Neural progenitor cell (in vitro differentiated cells): ENCODE measurements around the gene COG8. TPM values are rescaled to one million over a fixed set of nuclear protein-coding genes. Genes with fewer than 3 reads are reported as not detected.

Experiments
- DNase-seq: peaks from one replicate; pipeline ENCODE4 v3.0.0-alpha.2; 2016; ENCODE audit warnings: low spot score
- H2AFZ ChIP-seq: fragments of 200-600 bp; sonication (generic); replicated peaks from 2 replicates; pipeline ENCODE4 v1.6.1; 2016; ENCODE audit warnings: antibody characterized with exemption
- H3F3A ChIP-seq: fragments of 200-600 bp; sonication (generic); 2 replicates; pipeline ENCODE4 v1.6.1; 2016; ENCODE audit warnings: antibody characterized with exemption, low read depth
- H3K27ac ChIP-seq: fragments of 200-600 bp; sonication (generic); 2 replicates; pipeline ENCODE4 v1.5.1; 2016; ENCODE audit warnings: mild to moderate bottlenecking
- H3K27me3 ChIP-seq: fragments of 200-600 bp; sonication (generic); 2 replicates; pipeline ENCODE4 v1.6.1; 2016; ENCODE audit warnings: mild to moderate bottlenecking, moderate library complexity
- H3K36me3 ChIP-seq: fragments of 200-600 bp; sonication (generic); 2 replicates; pipeline ENCODE4 v1.5.1; 2016
- H3K4me1 ChIP-seq: fragments of 200-600 bp; sonication (generic); 2 replicates; pipeline ENCODE4 v1.6.1; 2016; ENCODE audit warnings: mixed run types
- H3K4me2 ChIP-seq: fragments of 200-600 bp; sonication (generic); 2 replicates; pipeline ENCODE4 v1.6.1; 2016
- H3K4me3 ChIP-seq: fragments of 200-600 bp; sonication (generic); 2 replicates; pipeline ENCODE4 v1.5.1; 2016
- H3K79me2 ChIP-seq: fragments of 200-600 bp; sonication (generic); 2 replicates; pipeline ENCODE4 v1.6.1; 2016; ENCODE audit warnings: low read depth
- H3K9ac ChIP-seq: fragments of 200-600 bp; sonication (generic); 2 replicates; pipeline ENCODE4 v1.6.1; 2016
- H3K9me3 ChIP-seq: fragments of 200-600 bp; sonication (generic); 2 replicates; pipeline ENCODE4 v1.5.1; 2016; ENCODE audit warnings: low read depth
- H4K20me1 ChIP-seq: fragments of 200-600 bp; sonication (generic); 2 replicates; pipeline ENCODE4 v1.6.1; 2016; ENCODE audit warnings: low read depth
- H3K27ac Mint-ChIP-seq: 3 replicates; pipeline ENCODE4 v1.8.0; 2021; ENCODE audit warnings: mixed read lengths
- H3K27me3 Mint-ChIP-seq: 2 replicates; pipeline ENCODE4 v1.8.0; 2022; ENCODE audit warnings: low read depth, mild to moderate bottlenecking, inconsistent platforms, moderate library complexity, mixed read lengths; ENCODE audit not compliant: insufficient read depth
- H3K36me3 Mint-ChIP-seq: 3 replicates; pipeline ENCODE4 v1.8.0; 2021; ENCODE audit warnings: mixed read lengths
- H3K4me1 Mint-ChIP-seq: 3 replicates; pipeline ENCODE4 v1.8.0; 2021; ENCODE audit warnings: mixed read lengths
- H3K4me3 Mint-ChIP-seq: 3 replicates; pipeline ENCODE4 v1.8.0; 2021; ENCODE audit warnings: mild to moderate bottlenecking, moderate library complexity, mixed read lengths
- H3K9me3 Mint-ChIP-seq: 3 replicates; pipeline ENCODE4 v1.8.0; 2020; ENCODE audit warnings: mixed read lengths
- CTCF ChIP-seq: fragments of 200-600 bp; sonication (generic); IDR thresholded peaks from 2 replicates; pipeline ENCODE4 v1.5.1; 2017; ENCODE audit warnings: antibody characterized with exemption, mild to moderate bottlenecking
- EZH2 ChIP-seq: fragments of 200-600 bp; sonication (generic); IDR thresholded peaks from 2 replicates; pipeline ENCODE4 v1.6.1; 2017; ENCODE audit warnings: antibody characterized with exemption, mild to moderate bottlenecking, moderate library complexity
- EZH2phosphoT487 ChIP-seq: fragments of 200-600 bp; sonication (generic); IDR thresholded peaks from 2 replicates; pipeline ENCODE4 v1.6.1; 2017; ENCODE audit warnings: antibody characterized with exemption
- total RNA-seq: library from RNA; depleted of rRNA; stranded (reverse); fragments of >200 nt; gene quantifications from 2 replicates; pipeline ENCODE4 v1.2.3, GENCODE V29; 2015; ENCODE audit warnings: low replicate concordance

Gene COG8
- total RNA-seq, 1 donor from 2014 or later = 30.3 TPM

GRCh38 chr16:69322343-69322742 is 17.0 kb downstream of the COG8 start:
- H3K27me3 Mint-ChIP-seq = peaks cover 3% of the 10 kb centered on the region
- peaks cover 68% of the 10 kb centered on the region for H4K20me1 ChIP-seq
- TF ChIP-seq EZH2phosphoT487 (no peak), CTCF (no peak), EZH2 (no peak)
- H3K9me3 Mint-ChIP-seq = no peaks in the 10 kb centered on the region
- H3K36me3 Mint-ChIP-seq = peaks cover 30% of the 10 kb centered on the region
- H3K4me1 ChIP-seq = no peaks in the 10 kb centered on the region
- H3K36me3 ChIP-seq = no peaks in the 10 kb centered on the region
- H3K4me2 ChIP-seq = no peak overlapping the region
- H3K4me1 Mint-ChIP-seq = no peaks in the 10 kb centered on the region
- no peak for DNase-seq
- H3K27ac Mint-ChIP-seq = no peak overlapping the region
- H3F3A ChIP-seq = peaks cover 7% of the 10 kb centered on the region
- no peak overlapping the region for H3K4me3 Mint-ChIP-seq
- H3K9me3 ChIP-seq = no peaks in the 10 kb centered on the region
- no peak overlapping the region for H3K27ac ChIP-seq
- no peaks in the 10 kb centered on the region for H3K27me3 ChIP-seq
- peaks cover 51% of the 10 kb centered on the region for H3K79me2 ChIP-seq
- no peak overlapping the region for H2AFZ ChIP-seq
- no peak overlapping the region for H3K4me3 ChIP-seq
- no peak overlapping the region for H3K9ac ChIP-seq

- Mint-ChIP-seq H3K9me3 (no peaks in the 10 kb centered on the region), H3K27me3 (peaks cover 3% of the 10 kb centered on the region), H3K36me3 (peaks cover 32% of the 10 kb centered on the region), H3K27ac (no peak overlapping the region), H3K4me1 (no peaks in the 10 kb centered on the region), H3K4me3 (no peak overlapping the region)
- no peak overlapping the region for H3K27ac ChIP-seq
- peaks cover 55% of the 10 kb centered on the region for H4K20me1 ChIP-seq
- H3K4me3 ChIP-seq = no peak overlapping the region
- H3F3A ChIP-seq = peaks cover 4% of the 10 kb centered on the region
- no peak overlapping the region for H2AFZ ChIP-seq
- no peaks in the 10 kb centered on the region for H3K27me3 ChIP-seq
- no peak overlapping the region for H3K9ac ChIP-seq
- peaks cover 38% of the 10 kb centered on the region for H3K79me2 ChIP-seq
- TF ChIP-seq EZH2 (no peak), EZH2phosphoT487 (no peak), CTCF (no peak)
- H3K4me1 ChIP-seq = no peaks in the 10 kb centered on the region
- H3K36me3 ChIP-seq = no peaks in the 10 kb centered on the region
- no peak overlapping the region for H3K4me2 ChIP-seq
- H3K9me3 ChIP-seq = no peaks in the 10 kb centered on the region
- no peak for DNase-seq
Measured at GRCh38 chr16:69321080-69321479, 18.3 kb downstream of the COG8 start.

- H3K9ac ChIP-seq = no peak overlapping the region
- H3K36me3 ChIP-seq = no peaks in the 10 kb centered on the region
- peaks cover 34% of the 10 kb centered on the region for H3K79me2 ChIP-seq
- peaks cover 3% of the 10 kb centered on the region for H3F3A ChIP-seq
- peaks cover 3% of the 10 kb centered on the region for H3K27me3 Mint-ChIP-seq
- TF ChIP-seq EZH2 (no peak), EZH2phosphoT487 (no peak), CTCF (no peak)
- no peaks in the 10 kb centered on the region for H3K9me3 ChIP-seq
- no peak overlapping the region for H3K4me2 ChIP-seq
- H3K27me3 ChIP-seq = no peaks in the 10 kb centered on the region
- H3K9me3 Mint-ChIP-seq = no peaks in the 10 kb centered on the region
- H3K4me3 ChIP-seq = no peak overlapping the region
- no peak for DNase-seq
- H3K4me1 Mint-ChIP-seq = no peaks in the 10 kb centered on the region
- peaks cover 31% of the 10 kb centered on the region for H3K36me3 Mint-ChIP-seq
- no peak overlapping the region for H3K4me3 Mint-ChIP-seq
- no peak overlapping the region for H3K27ac Mint-ChIP-seq
- H3K27ac ChIP-seq = no peak overlapping the region
- H2AFZ ChIP-seq = no peak overlapping the region
- H3K4me1 ChIP-seq = no peaks in the 10 kb centered on the region
- H4K20me1 ChIP-seq = peaks cover 51% of the 10 kb centered on the region
Measured at GRCh38 chr16:69320740-69321073, 18.7 kb downstream of the COG8 start.
